ENCODE results near the gene SLC35E1.
"Not testable (repeated sequence)": the region's sequence is repeated elsewhere in the genome, so short reads cannot be mapped to it uniquely, and the experiment has no call there.

Gene SLC35E1

GRCh38 chr19:16520074-16520973, 51.9 kb downstream of the SLC35E1 start:
- no peak for DNase-seq

DNA sequence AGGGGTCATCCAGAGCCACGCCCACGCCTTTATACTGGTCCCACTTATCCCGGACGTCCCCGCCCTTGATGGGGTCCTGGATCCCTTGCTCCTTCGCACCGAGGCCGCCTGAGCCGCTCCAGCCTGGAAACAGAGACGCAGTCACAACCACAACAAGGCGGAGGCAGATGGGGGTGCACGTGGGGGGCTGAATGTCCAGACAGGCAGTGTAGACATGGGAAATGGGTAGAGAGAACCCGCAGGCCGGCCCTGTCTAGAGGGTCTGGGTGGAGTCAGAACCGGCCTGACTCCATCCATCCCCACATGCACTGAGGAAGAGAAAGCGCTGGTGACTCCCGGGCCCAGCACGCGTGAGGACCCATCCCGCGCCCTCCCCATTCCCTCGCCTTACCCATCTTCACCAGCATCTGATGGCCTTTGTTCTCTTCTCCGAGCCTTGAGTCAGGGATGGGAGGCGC, 53.0 kb downstream of the SLC35E1 start:
- DNase-seq, result no peak

DNA sequence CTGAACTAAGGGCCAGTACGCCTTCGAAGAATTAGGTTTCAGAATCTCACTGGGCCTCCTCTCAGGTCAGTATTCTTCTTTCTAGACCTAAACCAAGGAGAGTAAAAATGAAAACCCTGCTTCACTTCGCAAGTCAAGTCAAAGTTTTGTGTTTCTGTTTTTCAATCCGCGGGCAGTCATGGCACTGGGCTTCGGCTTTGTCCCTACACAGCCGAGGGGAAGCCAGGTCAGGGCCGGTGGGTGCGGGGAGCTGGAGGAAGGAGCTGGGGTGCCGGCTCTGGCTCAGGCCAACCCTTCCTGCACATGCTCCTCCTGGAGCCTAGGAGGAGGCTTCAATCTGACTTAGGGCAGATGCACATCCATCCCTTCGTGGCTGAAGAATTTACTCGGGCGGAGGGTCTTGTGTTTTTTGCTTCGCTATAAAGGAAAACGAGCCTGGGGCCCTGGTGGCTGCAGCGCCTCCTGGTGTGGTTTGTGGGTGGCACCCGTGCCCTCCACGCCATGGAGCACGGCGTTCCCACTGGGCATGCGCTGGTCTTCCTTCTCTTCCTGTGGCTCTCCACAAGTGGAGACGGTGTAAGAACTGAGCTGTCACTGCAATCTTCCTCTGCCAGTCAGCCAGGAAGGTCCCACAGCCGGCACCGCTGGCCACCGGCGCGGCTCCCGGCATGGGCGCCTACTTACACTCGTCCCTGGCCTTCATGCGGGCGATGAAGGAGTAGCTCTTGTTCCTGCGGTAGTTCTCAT, 53.6 kb downstream of the SLC35E1 start:
- no peak for DNase-seq

- no peak for DNase-seq
Observed at GRCh38 chr19:16518061-16518460, 54.2 kb downstream of the SLC35E1 start.

- no peak for DNase-seq
Observed at GRCh38 chr19:16516923-16517610, 55.1 kb downstream of the SLC35E1 start.

- DNase-seq, result no peak
Observed at GRCh38 chr19:16516381-16516780, 55.8 kb downstream of the SLC35E1 start.

DNA sequence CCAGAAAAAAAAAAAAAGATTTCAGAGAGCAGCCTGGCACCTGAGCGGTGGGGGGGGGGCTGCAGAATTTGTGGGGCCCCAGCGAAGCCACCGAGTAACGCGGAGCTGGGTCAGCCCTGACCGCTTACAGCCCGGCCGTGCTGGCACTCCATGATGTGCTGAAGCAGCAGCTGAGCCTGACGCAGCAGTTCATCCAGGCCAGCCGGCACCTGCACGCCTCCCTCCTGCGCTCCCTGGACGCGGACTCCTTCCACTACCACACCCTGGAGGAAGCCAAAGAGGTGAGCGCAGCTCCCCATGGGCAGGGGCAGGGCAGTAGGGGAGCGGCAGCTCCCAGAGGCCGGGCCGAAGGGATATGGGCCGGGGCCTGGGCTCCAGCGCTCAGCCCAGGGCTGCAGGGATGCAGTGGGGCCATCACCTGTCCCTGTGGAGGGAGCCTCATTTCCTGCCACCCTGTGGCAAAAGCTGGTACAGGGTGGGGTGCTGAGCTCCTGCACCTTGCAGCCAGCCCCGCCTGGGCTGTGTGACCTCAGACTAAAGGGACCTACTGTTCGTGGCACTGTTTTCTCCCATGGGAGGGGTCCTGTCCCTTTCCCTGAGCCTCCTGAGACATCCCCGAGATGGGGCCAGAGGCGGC, 57.7 kb downstream of the SLC35E1 start:
- DNase-seq, result no peak

GRCh38 chr19:16512611-16513010, 59.6 kb downstream of the SLC35E1 start:
- not testable (repeated sequence) for DNase-seq

DNA sequence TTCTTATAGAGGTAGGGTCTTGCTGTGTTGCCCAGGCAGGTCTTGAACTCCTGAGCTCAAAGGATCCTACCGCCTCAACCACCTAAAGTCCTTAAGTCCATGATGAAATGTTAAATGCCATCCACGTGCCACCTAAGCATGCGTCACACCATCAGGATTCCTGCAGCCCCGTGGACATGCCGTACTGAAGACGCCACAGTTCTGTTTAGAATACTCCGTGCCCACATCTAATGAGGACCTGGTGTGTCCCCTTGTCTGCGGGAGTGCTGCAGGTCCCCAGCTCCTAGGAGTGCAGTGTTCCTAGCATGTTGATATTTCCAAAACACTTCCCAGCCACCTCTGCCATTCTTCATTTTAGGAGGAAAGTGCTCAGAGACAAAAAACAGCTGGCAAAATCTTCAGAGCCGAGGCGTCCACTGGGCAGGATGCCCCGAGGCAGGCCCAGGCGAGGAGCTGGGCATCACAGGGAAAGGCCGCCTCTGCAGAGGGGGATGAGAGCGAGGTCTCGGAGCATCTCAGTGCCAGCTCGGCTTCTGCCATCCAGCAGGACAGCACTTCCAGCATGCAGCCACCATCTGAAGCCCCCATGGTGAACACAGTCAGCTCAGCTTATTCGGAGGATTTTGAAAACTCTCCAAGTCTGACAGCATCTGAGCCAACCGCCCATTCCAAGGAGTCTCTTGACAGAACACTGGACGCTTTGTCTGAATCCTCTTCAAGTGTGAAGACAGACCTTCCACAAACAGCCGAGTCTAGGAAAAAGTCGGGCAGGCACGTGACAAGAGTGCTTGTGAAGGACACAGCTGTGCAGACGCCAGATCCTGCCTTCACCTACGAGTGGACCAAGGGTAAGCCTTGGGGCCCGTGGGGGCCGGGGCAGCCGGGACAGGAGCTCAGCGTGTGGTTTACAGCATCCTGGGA, 62.8 kb downstream of the SLC35E1 start:
- DNase-seq, result no peak

DNA sequence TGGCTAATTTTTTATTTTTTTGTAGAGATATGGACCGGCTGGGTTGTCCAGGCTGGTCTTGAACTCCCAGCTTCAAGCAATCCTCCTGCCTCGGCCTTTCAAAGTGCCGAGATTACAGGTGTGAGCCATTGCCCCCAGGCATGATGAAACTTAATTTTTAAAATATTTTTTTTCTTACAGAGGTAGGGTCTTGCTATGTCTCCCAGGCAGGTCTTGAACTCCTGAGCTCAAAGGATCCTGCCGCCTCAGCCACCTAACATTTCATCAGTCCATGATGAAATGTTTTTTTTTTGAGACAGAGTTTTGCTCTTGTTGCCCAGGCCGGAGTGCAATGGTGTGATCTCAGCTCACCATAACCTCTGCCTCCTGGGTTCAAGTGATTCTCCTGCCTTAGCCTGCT, 63.7 kb downstream of the SLC35E1 start:
- DNase-seq, result no peak

GRCh38 chr19:16506961-16507360, 65.3 kb downstream of the SLC35E1 start:
- DNase-seq, result no peak

DNA sequence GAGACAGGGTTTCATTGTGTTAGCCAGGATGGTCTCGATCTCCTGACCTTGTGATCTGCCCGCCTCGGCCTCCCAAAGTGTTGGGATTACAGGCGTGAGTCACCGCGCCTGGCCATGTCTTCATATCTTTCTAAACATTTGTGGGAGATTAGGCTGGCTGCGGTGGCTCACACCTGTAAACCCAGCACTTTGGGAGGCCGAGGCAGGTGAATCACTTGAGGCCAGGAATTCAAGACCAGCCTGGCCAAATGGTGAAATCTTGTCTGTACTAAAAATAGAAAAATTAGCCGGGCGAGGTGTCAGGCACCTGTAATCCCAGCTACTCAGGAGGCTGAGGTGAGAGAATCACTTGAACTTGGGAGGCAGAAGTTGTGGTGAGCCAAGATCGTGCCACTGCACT, 66.1 kb downstream of the SLC35E1 start:
- not testable (repeated sequence) for DNase-seq

DNA sequence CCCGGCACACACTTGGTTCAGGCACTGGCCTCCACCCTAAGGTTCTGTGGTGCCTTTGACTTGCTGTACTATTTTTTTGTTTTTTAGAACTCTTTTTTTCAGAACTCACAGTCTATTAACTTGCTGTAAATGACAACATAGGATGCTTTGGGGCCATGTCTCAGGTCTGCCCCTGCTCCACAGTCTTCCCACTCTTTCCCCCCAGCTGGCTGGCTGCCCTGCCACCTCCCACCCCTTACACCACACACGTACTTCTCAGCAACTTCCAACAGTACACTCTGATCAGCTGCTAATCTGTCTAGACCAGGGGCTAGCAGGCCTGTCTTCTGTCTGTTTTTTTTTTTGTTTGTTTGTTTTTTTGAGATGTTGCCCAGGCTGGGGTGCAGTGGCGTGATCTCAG, 67.9 kb downstream of the SLC35E1 start:
- no peak for DNase-seq

All from activated CD4-positive, alpha-beta T cell treated with anti-CD3 and anti-CD28 coated beads, Interleukin-2, amount 50 U/mL, for 48 hours (primary cell).